Measurements from ENCODE around the gene DIP2C.
"Not testable (repeated sequence)": the region's sequence is repeated elsewhere in the genome, so short reads cannot be mapped to it uniquely, and the experiment has no call there.

DIP2C gene

GRCh38 chr10:517872-518475 is 171.5 kb downstream of the DIP2C start:
- Histone ChIP-seq H3K36me3 (ENCODE audit: insufficient read depth, low read length) (no peaks in the 10 kb centered on the region), H3K4me3 (ENCODE audit: low read length) (no peak overlapping the region), H3K4me1 (ENCODE audit: control insufficient read depth, insufficient read depth, low read length) (no peaks in the 10 kb centered on the region), H3K27me3 (ENCODE audit: control insufficient read depth, insufficient read depth, low read length) (no peaks in the 10 kb centered on the region), H3K4me2 (ENCODE audit: low read length) (no peak overlapping the region), H3K9ac (ENCODE audit: low read depth, low read length) (no peak overlapping the region), H3K9me3 (replicated peaks; ENCODE audit: low read length) (no peaks in the 10 kb centered on the region)

GRCh38 chr10:517241-517830 is 172.1 kb downstream of the DIP2C start:
- Histone ChIP-seq H3K36me3 (ENCODE audit: insufficient read depth, low read length) (no peaks in the 10 kb centered on the region), H3K9me3 (replicated peaks; ENCODE audit: low read length) (no peaks in the 10 kb centered on the region), H3K4me3 (ENCODE audit: low read length) (no peak overlapping the region), H3K4me2 (ENCODE audit: low read length) (no peak overlapping the region), H3K27me3 (ENCODE audit: control insufficient read depth, insufficient read depth, low read length) (no peaks in the 10 kb centered on the region), H3K9ac (ENCODE audit: low read depth, low read length) (no peak overlapping the region), H3K4me1 (ENCODE audit: control insufficient read depth, insufficient read depth, low read length) (no peaks in the 10 kb centered on the region)

- no peaks in the 10 kb centered on the region for H3K9me3 ChIP-seq (replicated peaks; ENCODE audit: low read length)
- no peak overlapping the region for H3K9ac ChIP-seq (ENCODE audit: low read depth, low read length)
- no peaks in the 10 kb centered on the region for H3K4me1 ChIP-seq (ENCODE audit: control insufficient read depth, insufficient read depth, low read length)
- no peak overlapping the region for H3K4me2 ChIP-seq (ENCODE audit: low read length)
- no peaks in the 10 kb centered on the region for H3K27me3 ChIP-seq (ENCODE audit: control insufficient read depth, insufficient read depth, low read length)
- H3K4me3 ChIP-seq (ENCODE audit: low read length), result no peak overlapping the region
- H3K36me3 ChIP-seq (ENCODE audit: insufficient read depth, low read length), result no peaks in the 10 kb centered on the region
These were observed 172.7 kb downstream of the DIP2C start for GRCh38 chr10:516764-517163.

- no peak overlapping the region for H3K4me3 ChIP-seq (ENCODE audit: low read length)
- H3K36me3 ChIP-seq (ENCODE audit: insufficient read depth, low read length), result no peaks in the 10 kb centered on the region
- no peak overlapping the region for H3K4me2 ChIP-seq (ENCODE audit: low read length)
- peaks cover 7% of the 10 kb centered on the region for H3K4me1 ChIP-seq (ENCODE audit: control insufficient read depth, insufficient read depth, low read length)
- no peaks in the 10 kb centered on the region for H3K9me3 ChIP-seq (replicated peaks; ENCODE audit: low read length)
- H3K9ac ChIP-seq (ENCODE audit: low read depth, low read length), result no peak overlapping the region
- no peaks in the 10 kb centered on the region for H3K27me3 ChIP-seq (ENCODE audit: control insufficient read depth, insufficient read depth, low read length)
These were observed 173.8 kb downstream of the DIP2C start for GRCh38 chr10:515674-516073.

GRCh38 chr10:514137-514671 is 175.3 kb downstream of the DIP2C start:
- Histone ChIP-seq H3K4me1 (ENCODE audit: control insufficient read depth, insufficient read depth, low read length) (peaks cover 10% of the 10 kb centered on the region), H3K9ac (ENCODE audit: low read depth, low read length) (no peak overlapping the region), H3K27me3 (ENCODE audit: control insufficient read depth, insufficient read depth, low read length) (no peaks in the 10 kb centered on the region), H3K4me3 (ENCODE audit: low read length) (no peak overlapping the region), H3K9me3 (replicated peaks; ENCODE audit: low read length) (no peaks in the 10 kb centered on the region), H3K36me3 (ENCODE audit: insufficient read depth, low read length) (no peaks in the 10 kb centered on the region), H3K4me2 (ENCODE audit: low read length) (no peak overlapping the region)

GRCh38 chr10:513393-513792 is 176.1 kb downstream of the DIP2C start:
- H3K4me3 ChIP-seq (ENCODE audit: low read length), result no peak overlapping the region
- no peaks in the 10 kb centered on the region for H3K9me3 ChIP-seq (replicated peaks; ENCODE audit: low read length)
- no peaks in the 10 kb centered on the region for H3K27me3 ChIP-seq (ENCODE audit: control insufficient read depth, insufficient read depth, low read length)
- H3K36me3 ChIP-seq (ENCODE audit: insufficient read depth, low read length), result no peaks in the 10 kb centered on the region
- peaks cover 10% of the 10 kb centered on the region for H3K4me1 ChIP-seq (ENCODE audit: control insufficient read depth, insufficient read depth, low read length)
- no peak overlapping the region for H3K9ac ChIP-seq (ENCODE audit: low read depth, low read length)
- H3K4me2 ChIP-seq (ENCODE audit: low read length), result no peak overlapping the region

- not testable (repeated sequence) for H3K9ac ChIP-seq (ENCODE audit: low read depth, low read length); H3K36me3 ChIP-seq (ENCODE audit: insufficient read depth, low read length); H3K4me2 ChIP-seq (ENCODE audit: low read length); H3K9me3 ChIP-seq (replicated peaks; ENCODE audit: low read length); H3K27me3 ChIP-seq (ENCODE audit: control insufficient read depth, insufficient read depth, low read length); H3K4me3 ChIP-seq (ENCODE audit: low read length)
- peaks cover 10% of the 10 kb centered on the region for H3K4me1 ChIP-seq (ENCODE audit: control insufficient read depth, insufficient read depth, low read length)
These were observed 176.8 kb downstream of the DIP2C start for GRCh38 chr10:512661-513060.

GRCh38 chr10:511849-512191 is 177.6 kb downstream of the DIP2C start:
- Histone ChIP-seq H3K9ac (ENCODE audit: low read depth, low read length) (no peak overlapping the region), H3K4me2 (ENCODE audit: low read length) (no peak overlapping the region), H3K9me3 (replicated peaks; ENCODE audit: low read length) (no peaks in the 10 kb centered on the region), H3K36me3 (ENCODE audit: insufficient read depth, low read length) (no peaks in the 10 kb centered on the region), H3K4me1 (ENCODE audit: control insufficient read depth, insufficient read depth, low read length) (peaks cover 10% of the 10 kb centered on the region), H3K4me3 (ENCODE audit: low read length) (no peak overlapping the region), H3K27me3 (ENCODE audit: control insufficient read depth, insufficient read depth, low read length) (no peaks in the 10 kb centered on the region)

GRCh38 chr10:511101-511848 is 178.2 kb downstream of the DIP2C start:
- H3K4me3 ChIP-seq (ENCODE audit: low read length), result peak overlapping the region; percentile 9
- no peaks in the 10 kb centered on the region for H3K36me3 ChIP-seq (ENCODE audit: insufficient read depth, low read length)
- no peaks in the 10 kb centered on the region for H3K27me3 ChIP-seq (ENCODE audit: control insufficient read depth, insufficient read depth, low read length)
- peak overlapping the region; percentile 61 for H3K4me2 ChIP-seq (ENCODE audit: low read length)
- H3K9ac ChIP-seq (ENCODE audit: low read depth, low read length), result peak overlapping the region; percentile 41
- H3K4me1 ChIP-seq (ENCODE audit: control insufficient read depth, insufficient read depth, low read length), result peaks cover 10% of the 10 kb centered on the region
- no peaks in the 10 kb centered on the region for H3K9me3 ChIP-seq (replicated peaks; ENCODE audit: low read length)

- Histone ChIP-seq H3K4me2 (ENCODE audit: low read length) (peak overlapping the region; percentile 61), H3K27me3 (ENCODE audit: control insufficient read depth, insufficient read depth, low read length) (no peaks in the 10 kb centered on the region), H3K4me1 (ENCODE audit: control insufficient read depth, insufficient read depth, low read length) (peaks cover 10% of the 10 kb centered on the region), H3K9ac (ENCODE audit: low read depth, low read length) (peak overlapping the region; percentile 41), H3K9me3 (replicated peaks; ENCODE audit: low read length) (no peaks in the 10 kb centered on the region), H3K36me3 (ENCODE audit: insufficient read depth, low read length) (no peaks in the 10 kb centered on the region), H3K4me3 (ENCODE audit: low read length) (no peak overlapping the region)
These were observed 179.0 kb downstream of the DIP2C start for GRCh38 chr10:510415-510881.

- Histone ChIP-seq H3K27me3 (ENCODE audit: control insufficient read depth, insufficient read depth, low read length) (no peaks in the 10 kb centered on the region), H3K9ac (ENCODE audit: low read depth, low read length) (no peak overlapping the region), H3K4me2 (ENCODE audit: low read length) (no peak overlapping the region), H3K4me3 (ENCODE audit: low read length) (no peak overlapping the region), H3K9me3 (replicated peaks; ENCODE audit: low read length) (no peaks in the 10 kb centered on the region), H3K4me1 (ENCODE audit: control insufficient read depth, insufficient read depth, low read length) (peaks cover 10% of the 10 kb centered on the region), H3K36me3 (ENCODE audit: insufficient read depth, low read length) (no peaks in the 10 kb centered on the region)
These were observed 179.9 kb downstream of the DIP2C start for GRCh38 chr10:509361-510102.
